HEK293 (cell line): ENCODE results near the gene ZFPL1.

Source experiments
- HOXA7 ChIP-seq: sonication (generic); formaldehyde crosslinking; IDR thresholded peaks from 2 replicates; pipeline ENCODE4 v1.8.1; 2022; ENCODE audit warnings: missing genetic modification reagents, borderline replicate concordance
- KLF10 ChIP-seq: fragments of 450-650 bp; IDR thresholded peaks from 2 replicates; pipeline ENCODE4 v1.5.1; 2018; ENCODE audit warnings: missing biosample characterization, mild to moderate bottlenecking, missing genetic modification characterization
- MEIS1 ChIP-seq: sonication (generic); formaldehyde crosslinking; IDR thresholded peaks from 2 replicates; pipeline ENCODE4 v1.8.1; 2022; ENCODE audit warnings: missing genetic modification reagents, mild to moderate bottlenecking, borderline replicate concordance
- MYNN ChIP-seq: fragments of 450-650 bp; formaldehyde crosslinking; IDR thresholded peaks from 2 replicates; pipeline ENCODE4 v1.5.1; 2016; ENCODE audit warnings: missing biosample characterization, missing genetic modification characterization, borderline replicate concordance
- SP2 ChIP-seq: fragments of 450-650 bp; formaldehyde crosslinking; IDR thresholded peaks from 2 replicates; pipeline ENCODE4 v1.5.1; 2016; ENCODE audit warnings: missing biosample characterization, missing genetic modification characterization
- YY1 ChIP-seq: fragments of 450-650 bp; formaldehyde crosslinking; IDR thresholded peaks from 2 replicates; pipeline ENCODE4 v1.5.1; 2018; ENCODE audit warnings: missing biosample characterization, missing genetic modification characterization
- ZBTB48 ChIP-seq: fragments of 450-650 bp; formaldehyde crosslinking; IDR thresholded peaks from 2 replicates; pipeline ENCODE4 v1.5.1; 2016; ENCODE audit warnings: missing biosample characterization, missing genetic modification characterization
- ZNF571 ChIP-seq: fragments of 450-650 bp; formaldehyde crosslinking; IDR thresholded peaks from 2 replicates; pipeline ENCODE4 v1.5.0; 2017; ENCODE audit warnings: missing biosample characterization, missing genetic modification characterization
- TF ChIP-seq, protein P1 (sequence below): fragments of 450-650 bp; formaldehyde crosslinking; IDR thresholded peaks from 2 replicates; pipeline ENCODE4 v1.5.1; 2016; ENCODE audit warnings: missing biosample characterization, missing genetic modification characterization
- TF ChIP-seq, protein P2 (sequence below): fragments of 450-650 bp; formaldehyde crosslinking; IDR thresholded peaks from 2 replicates; pipeline ENCODE4 v1.5.1; 2016; ENCODE audit warnings: missing biosample characterization, missing genetic modification characterization
- TF ChIP-seq, protein P3 (sequence below): fragments of 450-650 bp; formaldehyde crosslinking; IDR thresholded peaks from 2 replicates; pipeline ENCODE4 v1.5.1; 2016; ENCODE audit warnings: missing biosample characterization, missing genetic modification characterization

DNA sequence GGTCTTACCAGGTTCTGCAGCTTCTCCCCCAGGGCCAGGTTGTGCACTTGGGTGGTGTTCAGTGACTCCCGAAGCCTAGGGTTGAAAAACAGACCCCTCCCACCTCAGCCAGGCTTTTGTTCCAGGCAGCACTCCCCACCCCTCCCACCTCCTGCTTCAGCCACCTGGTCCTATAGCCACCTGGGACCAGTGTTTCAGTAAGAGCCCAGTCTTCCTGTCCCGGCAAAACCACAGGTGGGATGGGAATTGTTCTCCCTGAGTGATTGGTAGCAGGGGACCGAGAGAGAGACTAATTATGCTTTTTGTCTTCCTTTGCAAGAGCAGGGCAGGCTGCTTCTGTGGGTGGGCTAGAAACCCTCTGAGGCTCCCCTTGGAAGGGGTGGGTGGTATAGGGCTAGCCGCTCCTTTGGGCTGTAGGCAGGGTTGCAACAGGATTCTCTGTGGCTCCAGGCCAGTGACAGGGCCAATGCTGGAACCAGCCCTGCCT is 17.2 kb upstream of the ZFPL1 start:
- TF ChIP-seq HOXA7 (CRISPR knock-in tag) (no peak), ZNF571 (tag by site-specific recombination) (no peak), YY1 (tag by site-specific recombination) (no peak), MYNN (tag by site-specific recombination) (no peak), KLF10 (tag by site-specific recombination) (no peak), ZBTB48 (no peak), SP2 (tag by site-specific recombination) (no peak), MEIS1 (no peak)
- TF ChIP-seq, protein P1, sequence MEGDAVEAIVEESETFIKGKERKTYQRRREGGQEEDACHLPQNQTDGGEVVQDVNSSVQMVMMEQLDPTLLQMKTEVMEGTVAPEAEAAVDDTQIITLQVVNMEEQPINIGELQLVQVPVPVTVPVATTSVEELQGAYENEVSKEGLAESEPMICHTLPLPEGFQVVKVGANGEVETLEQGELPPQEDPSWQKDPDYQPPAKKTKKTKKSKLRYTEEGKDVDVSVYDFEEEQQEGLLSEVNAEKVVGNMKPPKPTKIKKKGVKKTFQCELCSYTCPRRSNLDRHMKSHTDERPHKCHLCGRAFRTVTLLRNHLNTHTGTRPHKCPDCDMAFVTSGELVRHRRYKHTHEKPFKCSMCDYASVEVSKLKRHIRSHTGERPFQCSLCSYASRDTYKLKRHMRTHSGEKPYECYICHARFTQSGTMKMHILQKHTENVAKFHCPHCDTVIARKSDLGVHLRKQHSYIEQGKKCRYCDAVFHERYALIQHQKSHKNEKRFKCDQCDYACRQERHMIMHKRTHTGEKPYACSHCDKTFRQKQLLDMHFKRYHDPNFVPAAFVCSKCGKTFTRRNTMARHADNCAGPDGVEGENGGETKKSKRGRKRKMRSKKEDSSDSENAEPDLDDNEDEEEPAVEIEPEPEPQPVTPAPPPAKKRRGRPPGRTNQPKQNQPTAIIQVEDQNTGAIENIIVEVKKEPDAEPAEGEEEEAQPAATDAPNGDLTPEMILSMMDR (tag by site-specific recombination) = no peak
- TF ChIP-seq, protein P2, sequence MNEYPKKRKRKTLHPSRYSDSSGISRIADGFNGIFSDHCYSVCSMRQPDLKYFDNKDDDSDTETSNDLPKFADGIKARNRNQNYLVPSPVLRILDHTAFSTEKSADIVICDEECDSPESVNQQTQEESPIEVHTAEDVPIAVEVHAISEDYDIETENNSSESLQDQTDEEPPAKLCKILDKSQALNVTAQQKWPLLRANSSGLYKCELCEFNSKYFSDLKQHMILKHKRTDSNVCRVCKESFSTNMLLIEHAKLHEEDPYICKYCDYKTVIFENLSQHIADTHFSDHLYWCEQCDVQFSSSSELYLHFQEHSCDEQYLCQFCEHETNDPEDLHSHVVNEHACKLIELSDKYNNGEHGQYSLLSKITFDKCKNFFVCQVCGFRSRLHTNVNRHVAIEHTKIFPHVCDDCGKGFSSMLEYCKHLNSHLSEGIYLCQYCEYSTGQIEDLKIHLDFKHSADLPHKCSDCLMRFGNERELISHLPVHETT (tag by site-specific recombination) = no peak
- TF ChIP-seq, protein P3, sequence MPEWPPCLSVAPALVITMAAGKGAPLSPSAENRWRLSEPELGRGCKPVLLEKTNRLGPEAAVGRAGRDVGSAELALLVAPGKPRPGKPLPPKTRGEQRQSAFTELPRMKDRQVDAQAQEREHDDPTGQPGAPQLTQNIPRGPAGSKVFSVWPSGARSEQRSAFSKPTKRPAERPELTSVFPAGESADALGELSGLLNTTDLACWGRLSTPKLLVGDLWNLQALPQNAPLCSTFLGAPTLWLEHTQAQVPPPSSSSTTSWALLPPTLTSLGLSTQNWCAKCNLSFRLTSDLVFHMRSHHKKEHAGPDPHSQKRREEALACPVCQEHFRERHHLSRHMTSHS (tag by site-specific recombination) = no peak
